HepG2 (cell line): ENCODE results near the gene JMJD4. TPM values are rescaled to one million over a fixed set of nuclear protein-coding genes. Genes with fewer than 3 reads are reported as not detected.

Experiments
- ATAD3A ChIP-seq: sonication (generic); formaldehyde crosslinking; IDR thresholded peaks from 2 replicates; pipeline ENCODE4 v1.4.0; 2020; ENCODE audit warnings: missing genetic modification reagents
- CAMTA2 ChIP-seq: sonication (generic); formaldehyde crosslinking; IDR thresholded peaks from 2 replicates; pipeline ENCODE4 v1.4.0; 2020; ENCODE audit warnings: mild to moderate bottlenecking, missing genetic modification reagents, borderline replicate concordance
- EZH2 ChIP-seq: conservative IDR thresholded peaks from 2 replicates; pipeline ENCODE4 v1.6.1; 2012; ENCODE audit warnings: mild to moderate bottlenecking, low read depth, low read length, moderate library complexity
- KDM6A ChIP-seq: IDR thresholded peaks from 2 replicates; pipeline ENCODE4 v1.6.1; 2016; ENCODE audit warnings: low read depth
- NCOA5 ChIP-seq: sonication (generic); formaldehyde crosslinking; IDR thresholded peaks from 2 replicates; pipeline ENCODE4 v1.4.0; 2020; ENCODE audit warnings: missing genetic modification reagents
- NFRKB ChIP-seq: fragments of 450-650 bp; IDR thresholded peaks from 2 replicates; pipeline ENCODE4 v1.6.1; 2017
- U2AF2 ChIP-seq: fragments of 200-400 bp; formaldehyde crosslinking; IDR thresholded peaks from 2 replicates; pipeline ENCODE4 v1.6.1; 2017; ENCODE audit warnings: low read depth, mild to moderate bottlenecking, low read length
- ZBTB37 ChIP-seq: sonication (generic); formaldehyde crosslinking; IDR thresholded peaks from 2 replicates; pipeline ENCODE4 v1.4.0; 2020; ENCODE audit warnings: mild to moderate bottlenecking, missing genetic modification reagents
- ZFAT ChIP-seq: sonication (generic); formaldehyde crosslinking; conservative IDR thresholded peaks from 2 replicates; pipeline ENCODE4 v1.8.1; 2023; ENCODE audit warnings: missing genetic modification reagents, inconsistent platforms
- ZFP41 ChIP-seq: sonication (generic); formaldehyde crosslinking; IDR thresholded peaks from 2 replicates; pipeline ENCODE4 v1.4.0; 2020; ENCODE audit warnings: mild to moderate bottlenecking, missing genetic modification reagents, borderline replicate concordance
- ZFP62 ChIP-seq: sonication (generic); formaldehyde crosslinking; IDR thresholded peaks from 2 replicates; pipeline ENCODE4 v1.4.0; 2020; ENCODE audit warnings: missing genetic modification reagents
- ZNF142 ChIP-seq: sonication (generic); formaldehyde crosslinking; IDR thresholded peaks from 2 replicates; pipeline ENCODE4 v1.4.0; 2020; ENCODE audit warnings: missing genetic modification reagents
- ZNF281 ChIP-seq: sonication (generic); formaldehyde crosslinking; IDR thresholded peaks from 2 replicates; pipeline ENCODE4 v1.4.0; 2020; ENCODE audit warnings: missing genetic modification reagents, borderline replicate concordance
- ZNF503 ChIP-seq: sonication (generic); formaldehyde crosslinking; IDR thresholded peaks from 2 replicates; pipeline ENCODE4 v1.4.0; 2020; ENCODE audit warnings: missing genetic modification reagents
- ZNF510 ChIP-seq: sonication (generic); formaldehyde crosslinking; IDR thresholded peaks from 2 replicates; pipeline ENCODE4 v1.4.0; 2020; ENCODE audit warnings: low read depth, mild to moderate bottlenecking, missing genetic modification reagents
- ZNF878 ChIP-seq: sonication (generic); formaldehyde crosslinking; IDR thresholded peaks from 2 replicates; pipeline ENCODE4 v1.8.1; 2023; ENCODE audit warnings: mild to moderate bottlenecking, missing genetic modification reagents, moderate library complexity
- polyA plus RNA-seq, 8 experiments: library from polyadenylated mRNA; depleted of rRNA in 3 of 8; stranded (reverse) in 7 of 8; unstranded in 1 of 8; fragments of >200 nt; fragmentation: Illumina TruSeq in 4 of 8; extraction: Trizol in 4 of 8; gene quantifications; 2 replicates each; pipeline versions ENCODE4 v1.2.1 to v1.2.3, GENCODE V29; 2011 to 2016; ENCODE audit warnings: low read depth in 4 of 8, missing spikeins in 1 of 8, mixed read lengths in 1 of 8; ENCODE audit not compliant: insufficient read depth in 1 of 8
- total RNA-seq, 5 experiments: library from RNA; depleted of rRNA; stranded (reverse); fragments of >200 nt; fragmentation: Illumina TruSeq; extraction: Trizol; gene quantifications; 2 replicates each; pipeline ENCODE4 v1.2.3, GENCODE V29; 2016; ENCODE audit warnings: low read depth in 1 of 5

JMJD4 gene
- total and polyA plus RNA-seq, 2 of the 13 experiments (the other 11 are each of a cell fraction or from before 2014, with no cell fraction given), result 10.2 to 29.0 TPM

- TF ChIP-seq ZNF142 (CRISPR knock-in tag) (peak; percentile 74; the same call in 1 of the 2 replicates), ZFP62 (no peak), ZNF503 (CRISPR knock-in tag) (peak; percentile 66), NCOA5 (CRISPR knock-in tag) (no peak), ZFAT (CRISPR knock-in tag) (no peak; the same call in 1 of the 2 replicates), ZNF878 (no peak), CAMTA2 (no peak), NFRKB (no peak), ZNF281 (CRISPR knock-in tag) (0 out of 2 replicates have a peak, but pooled peaks have one; percentile 49), KDM6A (no peak), ZBTB37 (CRISPR knock-in tag) (no peak), U2AF2 (no peak), ZNF510 (CRISPR knock-in tag) (peak; percentile 84; the same call in 1 of the 2 replicates), EZH2 (no peak), ZFP41 (no peak), ATAD3A (CRISPR knock-in tag) (no peak)
Measured at GRCh38 chr1:227734856-227735538, at the start of gene JMJD4, which contains the start of gene SNAP47 (continued).
